ENCODE data around the gene UBASH3A.

GRCh38 chr21:42426424-42426823 is 22.7 kb downstream of the UBASH3A start:
- TF ChIP-seq, protein P1, sequence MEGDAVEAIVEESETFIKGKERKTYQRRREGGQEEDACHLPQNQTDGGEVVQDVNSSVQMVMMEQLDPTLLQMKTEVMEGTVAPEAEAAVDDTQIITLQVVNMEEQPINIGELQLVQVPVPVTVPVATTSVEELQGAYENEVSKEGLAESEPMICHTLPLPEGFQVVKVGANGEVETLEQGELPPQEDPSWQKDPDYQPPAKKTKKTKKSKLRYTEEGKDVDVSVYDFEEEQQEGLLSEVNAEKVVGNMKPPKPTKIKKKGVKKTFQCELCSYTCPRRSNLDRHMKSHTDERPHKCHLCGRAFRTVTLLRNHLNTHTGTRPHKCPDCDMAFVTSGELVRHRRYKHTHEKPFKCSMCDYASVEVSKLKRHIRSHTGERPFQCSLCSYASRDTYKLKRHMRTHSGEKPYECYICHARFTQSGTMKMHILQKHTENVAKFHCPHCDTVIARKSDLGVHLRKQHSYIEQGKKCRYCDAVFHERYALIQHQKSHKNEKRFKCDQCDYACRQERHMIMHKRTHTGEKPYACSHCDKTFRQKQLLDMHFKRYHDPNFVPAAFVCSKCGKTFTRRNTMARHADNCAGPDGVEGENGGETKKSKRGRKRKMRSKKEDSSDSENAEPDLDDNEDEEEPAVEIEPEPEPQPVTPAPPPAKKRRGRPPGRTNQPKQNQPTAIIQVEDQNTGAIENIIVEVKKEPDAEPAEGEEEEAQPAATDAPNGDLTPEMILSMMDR (IDR thresholded peaks at IDR 0.05), result no peak
- no peak for TF ChIP-seq POLR2A (IDR thresholded peaks at IDR 0.05)
